ENCODE measurements around the gene DDA1.
"Not testable (repeated sequence)": the region's sequence is repeated elsewhere in the genome, so short reads cannot be mapped to it uniquely, and the experiment has no call there.

Gene DDA1

GRCh38 chr19:17347877-17348276, 38.5 kb downstream of the DDA1 start:
- no peak for DNase-seq (ENCODE audit: low read depth)

- no peak for DNase-seq (ENCODE audit: low read depth)
Observed at GRCh38 chr19:17348700-17349099, 39.3 kb downstream of the DDA1 start.

- DNase-seq (ENCODE audit: low read depth): no peak
Observed at GRCh38 chr19:17351815-17352435, 42.6 kb downstream of the DDA1 start.

GRCh38 chr19:17352608-17353280, 43.4 kb downstream of the DDA1 start:
- DNase-seq (ENCODE audit: low read depth): no peak

DNA sequence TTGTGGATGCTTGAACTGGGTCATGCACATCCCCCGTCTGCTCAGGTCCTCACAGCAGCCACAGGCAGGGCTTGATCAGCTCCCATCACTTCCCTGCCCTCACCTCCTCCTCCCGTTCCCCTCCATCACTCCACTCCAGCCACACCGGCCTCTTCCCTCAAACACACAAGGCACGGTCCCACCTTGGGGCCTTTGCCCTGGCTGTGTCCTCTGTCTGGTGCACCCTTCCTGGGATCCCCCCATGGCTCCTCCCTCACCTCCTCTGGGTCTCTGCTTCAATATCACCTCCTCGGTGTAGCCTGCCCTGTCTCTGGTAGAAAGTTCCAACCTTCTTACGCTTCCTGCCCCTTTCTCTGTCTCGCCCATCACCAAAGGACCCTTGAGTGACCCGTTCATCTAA, 44.0 kb downstream of the DDA1 start:
- DNase-seq (ENCODE audit: low read depth): no peak

GRCh38 chr19:17357078-17357666, 47.8 kb downstream of the DDA1 start:
- no peak for DNase-seq (ENCODE audit: low read depth)

GRCh38 chr19:17357724-17358123, 48.4 kb downstream of the DDA1 start:
- DNase-seq (ENCODE audit: low read depth): no peak

DNA sequence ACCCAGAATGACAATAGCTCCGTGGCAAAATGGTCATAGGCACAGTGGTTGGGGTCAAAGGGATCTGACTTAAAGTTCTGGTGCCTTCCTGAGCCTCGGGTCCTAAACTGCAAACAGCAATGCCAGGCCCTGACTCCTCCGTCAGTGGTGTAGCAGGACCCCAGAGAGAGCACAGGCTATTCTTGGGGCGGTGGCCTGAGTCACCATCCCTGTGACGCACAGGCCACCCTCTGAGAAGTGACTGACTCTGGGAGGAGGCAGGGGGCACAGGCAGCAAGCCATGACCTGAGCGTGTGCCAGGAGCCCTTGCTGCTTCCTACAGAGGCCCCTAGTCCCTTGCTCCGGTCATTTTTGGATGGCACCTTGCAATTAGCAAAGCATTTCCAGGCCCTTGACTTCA, 49.0 kb downstream of the DDA1 start:
- no peak for DNase-seq (ENCODE audit: low read depth)

DNA sequence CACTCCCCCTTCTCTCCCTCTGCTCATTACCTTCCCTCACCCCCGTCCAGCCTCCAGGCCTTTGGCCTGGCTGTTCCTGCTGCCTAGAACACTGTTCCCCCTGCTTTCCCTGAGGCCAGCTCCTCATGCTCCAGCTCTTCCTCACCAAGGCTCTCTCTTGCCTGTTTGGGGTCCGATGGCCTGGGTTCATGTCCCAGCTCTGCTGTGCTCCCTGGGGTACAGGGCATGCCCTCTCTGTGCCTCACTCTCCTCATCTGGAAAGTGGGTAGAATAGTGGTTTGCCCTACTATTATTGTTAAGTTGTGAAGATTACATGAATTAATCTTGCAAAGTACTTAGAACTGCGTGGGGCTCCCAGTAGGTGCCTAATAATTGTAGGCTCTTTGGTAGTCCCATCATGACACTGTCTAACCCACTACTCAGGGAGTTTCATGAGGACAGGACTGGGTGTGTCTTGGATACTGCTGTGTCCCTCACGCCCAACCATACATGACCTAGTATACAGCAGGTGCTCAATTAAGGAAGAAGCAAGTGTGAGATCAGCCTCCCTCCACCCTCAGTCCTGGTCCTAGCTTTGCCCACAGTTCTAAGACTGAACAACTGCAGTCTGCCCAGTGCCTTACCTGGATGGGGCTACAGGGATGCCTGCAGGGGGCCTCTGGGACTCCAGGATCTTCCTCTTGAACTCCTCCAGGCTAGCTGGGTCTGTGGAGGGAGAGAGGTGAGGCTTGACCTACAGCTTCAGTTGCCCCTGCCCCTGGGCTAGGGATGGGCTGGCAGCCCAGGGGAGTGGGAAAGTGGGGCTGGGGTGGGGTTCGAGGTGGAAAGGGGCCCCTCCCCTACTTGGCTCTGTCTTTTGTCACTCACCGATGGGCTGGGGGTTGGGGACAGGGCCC, 50.8 kb downstream of the DDA1 start:
- no peak for DNase-seq (ENCODE audit: low read depth)

GRCh38 chr19:17363852-17364605, 54.7 kb downstream of the DDA1 start:
- not testable (repeated sequence) for DNase-seq (ENCODE audit: low read depth)

- DNase-seq (ENCODE audit: low read depth): no peak
Observed at GRCh38 chr19:17365361-17365760, 56.0 kb downstream of the DDA1 start.

DNA sequence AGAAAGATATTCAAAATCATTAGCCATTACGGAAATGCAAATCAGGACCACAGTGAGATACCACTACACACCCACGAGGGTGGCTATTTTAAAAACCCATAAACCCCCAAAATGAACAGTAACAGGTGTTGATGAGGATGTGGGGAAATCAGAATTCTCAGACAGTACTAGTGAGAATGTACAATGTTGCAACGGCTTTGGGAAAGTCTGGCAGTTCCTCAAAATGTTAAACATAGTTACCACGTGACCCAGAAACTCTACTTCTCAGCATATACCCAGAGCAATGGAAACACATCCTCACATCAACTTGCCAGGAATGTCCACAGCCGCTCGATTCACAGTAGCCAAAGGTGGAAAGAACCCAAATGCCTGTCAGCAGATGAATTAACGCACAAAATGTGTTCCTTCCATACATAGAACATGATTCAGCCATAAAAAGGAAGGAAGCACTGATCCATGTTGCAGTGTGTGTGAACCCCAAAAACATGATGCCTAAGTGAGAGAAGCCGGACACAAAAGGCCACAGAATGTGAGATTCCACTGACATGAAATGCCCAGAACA, 60.7 kb downstream of the DDA1 start:
- no peak for DNase-seq (ENCODE audit: low read depth)
